Parathyroid adenoma (tissue), 2 donors: ENCODE results near the gene ZFTA.

Source experiments
- H2AFZ ChIP-seq: fragments of 300-600 bp; sonication (generic); one replicate; pipeline ENCODE4 v1.7.0; 2017; ENCODE audit warnings: antibody characterized with exemption, mild to moderate bottlenecking
- H3K27ac ChIP-seq: fragments of 300-600 bp; sonication (generic); one replicate; pipeline ENCODE4 v1.7.0; 2017
- H3K27me3 ChIP-seq: fragments of 300-600 bp; sonication (generic); one replicate; pipeline ENCODE4 v1.7.0; 2017; ENCODE audit warnings: low read length; ENCODE audit not compliant: control insufficient read depth, insufficient read depth
- H3K36me3 ChIP-seq: fragments of 300-600 bp; sonication (generic); one replicate; pipeline ENCODE4 v1.7.0; 2017; ENCODE audit warnings: low read length; ENCODE audit not compliant: control insufficient read depth, insufficient read depth
- H3K4me1 ChIP-seq: fragments of 300-600 bp; sonication (generic); one replicate; pipeline ENCODE4 v1.7.0; 2017; ENCODE audit warnings: control low read depth
- H3K4me2 ChIP-seq: fragments of 300-600 bp; sonication (generic); one replicate; pipeline ENCODE4 v1.7.0; 2017; ENCODE audit warnings: low read length
- H3K4me3 ChIP-seq: fragments of 300-600 bp; sonication (generic); one replicate; pipeline ENCODE4 v1.7.0; 2017; ENCODE audit warnings: low read depth, low read length
- H3K79me2 ChIP-seq: fragments of 300-600 bp; sonication (generic); one replicate; pipeline ENCODE4 v1.7.0; 2017; ENCODE audit warnings: control low read depth
- H3K9ac ChIP-seq: fragments of 300-600 bp; sonication (generic); one replicate; pipeline ENCODE4 v1.7.0; 2017; ENCODE audit warnings: mild to moderate bottlenecking
- H3K9me3 ChIP-seq: fragments of 300-600 bp; sonication (generic); one replicate; pipeline ENCODE4 v1.7.0; 2017; ENCODE audit warnings: low read length; ENCODE audit not compliant: control insufficient read depth
- CTCF ChIP-seq: fragments of 300-600 bp; sonication (generic); IDR thresholded peaks from one replicate; pipeline ENCODE4 v1.7.0; 2017; ENCODE audit warnings: antibody characterized with exemption, mild to moderate bottlenecking
- donor health status: primary hyperparathyroidism.

ZFTA gene

GRCh38 chr11:63805844-63806415, 37.4 kb upstream of the ZFTA start:
- H3K4me2 ChIP-seq = no peak overlapping the region
- H3K27ac ChIP-seq = peak overlapping the region; percentile 44
- H3K79me2 ChIP-seq = no peaks in the 10 kb centered on the region
- H3K36me3 ChIP-seq = no peaks in the 10 kb centered on the region
- no peak overlapping the region for H2AFZ ChIP-seq
- TF ChIP-seq CTCF = no peak
- no peaks in the 10 kb centered on the region for H3K9me3 ChIP-seq
- no peak overlapping the region for H3K4me3 ChIP-seq
- no peak overlapping the region for H3K9ac ChIP-seq
- no peaks in the 10 kb centered on the region for H3K27me3 ChIP-seq
- H3K4me1 ChIP-seq = no peaks in the 10 kb centered on the region

- Histone ChIP-seq H3K4me2 (no peak overlapping the region), H3K27me3 (no peaks in the 10 kb centered on the region), H3K27ac (no peak overlapping the region), H3K4me1 (no peaks in the 10 kb centered on the region), H3K9me3 (no peaks in the 10 kb centered on the region), H3K9ac (no peak overlapping the region), H3K36me3 (no peaks in the 10 kb centered on the region), H2AFZ (no peak overlapping the region), H3K4me3 (no peak overlapping the region), H3K79me2 (no peaks in the 10 kb centered on the region)
- no peak for TF ChIP-seq CTCF
Observed at GRCh38 chr11:63804259-63804658, 35.7 kb upstream of the ZFTA start.

GRCh38 chr11:63802637-63803414, 34.3 kb upstream of the ZFTA start:
- Histone ChIP-seq H3K4me1 (no peaks in the 10 kb centered on the region), H3K27ac (no peak overlapping the region), H3K4me2 (no peak overlapping the region)

GRCh38 chr11:63800921-63801320, 32.3 kb upstream of the ZFTA start:
- Histone ChIP-seq H3K9me3 (no peaks in the 10 kb centered on the region), H2AFZ (no peak overlapping the region), H3K27ac (no peak overlapping the region), H3K9ac (no peak overlapping the region), H3K4me1 (no peaks in the 10 kb centered on the region), H3K27me3 (no peaks in the 10 kb centered on the region), H3K4me2 (no peak overlapping the region), H3K4me3 (no peak overlapping the region), H3K79me2 (no peaks in the 10 kb centered on the region), H3K36me3 (no peaks in the 10 kb centered on the region)
- TF ChIP-seq CTCF = no peak

More at GRCh38 chr11:63802637-63803414, 34.3 kb upstream of the ZFTA start:
- TF ChIP-seq CTCF = no peak
- H3K36me3 ChIP-seq = no peaks in the 10 kb centered on the region
- no peak overlapping the region for H3K4me3 ChIP-seq
- no peaks in the 10 kb centered on the region for H3K79me2 ChIP-seq
- no peak overlapping the region for H2AFZ ChIP-seq
- no peaks in the 10 kb centered on the region for H3K9me3 ChIP-seq
- no peak overlapping the region for H3K9ac ChIP-seq
- H3K27me3 ChIP-seq = no peaks in the 10 kb centered on the region

- Histone ChIP-seq H3K4me2 (no peak overlapping the region), H3K27me3 (no peaks in the 10 kb centered on the region)
Observed at GRCh38 chr11:63795066-63795465, 26.5 kb upstream of the ZFTA start.

More at GRCh38 chr11:63795066-63795465, 26.5 kb upstream of the ZFTA start:
- Histone ChIP-seq H3K4me3 (no peak overlapping the region), H3K36me3 (no peaks in the 10 kb centered on the region), H3K9ac (no peak overlapping the region), H3K4me1 (no peaks in the 10 kb centered on the region), H2AFZ (no peak overlapping the region), H3K79me2 (no peaks in the 10 kb centered on the region), H3K27ac (no peak overlapping the region), H3K9me3 (no peaks in the 10 kb centered on the region)
- TF ChIP-seq CTCF = no peak
